ENCODE data around the gene ATG9A. TPM values are rescaled to one million over a fixed set of nuclear protein-coding genes. Genes with fewer than 3 reads are reported as not detected.

Gene ATG9A
- total and polyA plus RNA-seq, 2 donors (not counting 3 experiments of a cell fraction or from before 2014, with no cell fraction given): 65.5 to 95.0 TPM

- BruUV-seq (replicated peaks): no TSS peak
- H3K4me3 ChIP-seq (replicated peaks in 1 of 3; ENCODE audit: insufficient read depth in 1 of 3, low read depth in 1 of 3, low read length in 3 of 3): peak overlapping the region; percentile 70 to 76 (median 70)
- H2AFZ ChIP-seq (ENCODE audit: low read depth, low read length): peak overlapping the region; percentile 78
- peaks cover 15% of the 10 kb centered on the region for H3K4me1 ChIP-seq (ENCODE audit: control insufficient read depth, extremely low read depth, insufficient read depth, low read length)
- intact Hi-C loops (cut with micrococcal nuclease) (no loop called here), dilution Hi-C loops (cut with MboI; ENCODE audit: extremely low pct_ligation_motif_present, low sequenced_read_pairs) (no loop called here)
- no peaks in the 10 kb centered on the region for H3K9me1 ChIP-seq (replicated peaks; ENCODE audit: control insufficient read depth, extremely low read depth, insufficient read depth, low read length)
- POLR2A ChIA-PET: interaction anchor here (1.3 to 1.9 kb wide), 3 partner anchors 9 to 21 kb away, joined by 4 to 7 read pairs (median 6); no protein-coding TSS in a partner anchor
- H4K20me1 ChIP-seq (replicated peaks; ENCODE audit: control insufficient read depth, extremely low read depth, insufficient read depth, low read length): no peaks in the 10 kb centered on the region
- peak overlapping the region; percentile 93 for H3K9ac ChIP-seq (replicated peaks; ENCODE audit: extremely low read depth, insufficient read depth, low read length)
- no peak for FAIRE-seq
- no peak for DNase-seq (ENCODE audit: low read depth, low spot score)
- no peaks in the 10 kb centered on the region for H3K27me3 ChIP-seq (ENCODE audit: control insufficient read depth in 2 of 2, insufficient read depth in 2 of 2, low read length in 2 of 2)
- H3K4me2 ChIP-seq (ENCODE audit: insufficient read depth, low read length): peak overlapping the region; percentile 99
- H3K9me3 ChIP-seq (replicated peaks; ENCODE audit: control insufficient read depth, insufficient read depth, low read length): no peaks in the 10 kb centered on the region
- peak overlapping the region; percentile 76 for H3K27ac ChIP-seq (ENCODE audit: insufficient read depth, low read depth, low read length)
- peaks cover 20% of the 10 kb centered on the region for H3K79me2 ChIP-seq (ENCODE audit: control insufficient read depth, insufficient read depth, low read length)
- TF ChIP-seq POLR2A (IDR thresholded peaks at IDR 0.05; ENCODE audit: low read depth, low read length): no peak
- no peak for TF ChIP-seq EZH2 (IDR thresholded peaks at IDR 0.05; ENCODE audit: borderline replicate concordance, low read depth, low read length, severe bottlenecking)
- TF ChIP-seq MAX (IDR thresholded peaks at IDR 0.05; ENCODE audit: insufficient read depth, insufficient read length): no peak
- no peak for TF ChIP-seq JUN (IDR thresholded peaks at IDR 0.05; ENCODE audit: borderline replicate concordance, insufficient read depth, insufficient read length, low read depth)
- no peak for TF ChIP-seq GATA2 (IDR thresholded peaks at IDR 0.05; ENCODE audit: insufficient read depth, insufficient read length, low read depth, low read length)
- no peak for TF ChIP-seq FOS (IDR thresholded peaks at IDR 0.05; ENCODE audit: borderline replicate concordance, insufficient read depth, low read length)
- TF ChIP-seq POLR2AphosphoS5 (IDR thresholded peaks at IDR 0.05; ENCODE audit: insufficient read depth, low read depth, low read length): no peak
- TF ChIP-seq CTCF (IDR thresholded peaks at IDR 0.05; ENCODE audit: extremely low read depth in 1 of 2, insufficient read depth in 1 of 2, low read depth in 1 of 2, low read length in 2 of 2): no peak
- TF ChIP-seq MYC (IDR thresholded peaks at IDR 0.05; ENCODE audit: low read depth, low read length): no peak
- peaks cover 3 to 32% of the 10 kb centered on the region in 2 experiments for H3K36me3 ChIP-seq (ENCODE audit: control insufficient read depth in 2 of 2, extremely low read depth in 1 of 2, insufficient read depth in 2 of 2, low read length in 2 of 2)
- CTCF ChIA-PET: interaction anchor here (1.1 to 1.9 kb wide), 4 partner anchors 11 to 53 kb away, joined by 3 to 16 read pairs (median 4); partner anchors contain the start of genes DNAJB2 and ZFAND2B
Measured at GRCh38 chr2:219228041-219228910, 1.2 kb downstream of the ATG9A start.

Measured in endothelial cell of umbilical vein (primary cell).